Keratinocyte (primary cell): ENCODE results near the gene RELT.

Experiments used
- CTCF ChIP-seq, 3 experiments: IDR thresholded peaks in 1 of 3; conservative IDR thresholded peaks in 1 of 3; optimal IDR thresholded peaks in 1 of 3; 2 replicates in 2 of 3; 3 replicates in 1 of 3; pipeline versions ENCODE3 to v1.5.1; 2011; ENCODE audit warnings: low read length in 3 of 3, mild to moderate bottlenecking in 3 of 3, moderate library complexity in 2 of 3, control low read depth in 1 of 3, inconsistent platforms in 1 of 3; ENCODE audit not compliant: insufficient read depth in 2 of 3; ENCODE audit errors: extremely low read depth in 1 of 3
- EZH2 ChIP-seq: IDR thresholded peaks from one replicate; pipeline ENCODE4 v1.6.1; 2012; ENCODE audit warnings: inconsistent platforms, mild to moderate bottlenecking, low read length, moderate library complexity

GRCh38 chr11:73402834-73403185 lies 26.6 kb downstream of the RELT start:
- TF ChIP-seq CTCF (optimal IDR thresholded peaks at IDR 0.05 in 1 of 3, IDR thresholded peaks at IDR 0.05 in 1 of 3, conservative IDR thresholded peaks at IDR 0.05 in 1 of 3; ENCODE audit: extremely low read depth in 1 of 3, insufficient read depth in 2 of 3, low read length in 3 of 3) = peak; percentile 14 to 39 (median 23)
- no peak for TF ChIP-seq EZH2
